H9 (cell line): Measurements from ENCODE around the gene CCDC59. TPM values are rescaled to one million over a fixed set of nuclear protein-coding genes. Genes with fewer than 3 reads are reported as not detected.

ENCODE experiments used
- DNase-seq: peaks from one replicate; pipeline ENCODE4 v3.0.0-alpha.2; 2017
- H2AFZ ChIP-seq: one replicate; pipeline ENCODE4 v1.6.1; 2013; ENCODE audit warnings: mild to moderate bottlenecking, low read length, control low read depth, moderate library complexity
- H2AK5ac ChIP-seq: 2 replicates; pipeline ENCODE4 v1.6.1; 2013; ENCODE audit warnings: low read length, control low read depth, mixed read lengths; ENCODE audit not compliant: insufficient read length
- H2BK120ac ChIP-seq: one replicate; pipeline ENCODE4 v1.6.1; 2013; ENCODE audit warnings: low read depth, mild to moderate bottlenecking, low read length, control low read depth, inconsistent platforms; ENCODE audit not compliant: poor library complexity, severe bottlenecking
- H2BK12ac ChIP-seq: 2 replicates; pipeline ENCODE4 v1.6.1; 2013; ENCODE audit warnings: low read length, control low read depth, mixed read lengths, low read depth; ENCODE audit not compliant: insufficient read length
- H2BK15ac ChIP-seq: 2 replicates; pipeline ENCODE4 v1.6.1; 2013; ENCODE audit warnings: low read depth, low read length, control low read depth
- H2BK20ac ChIP-seq: one replicate; pipeline ENCODE4 v1.6.1; 2013; ENCODE audit warnings: low read depth, mild to moderate bottlenecking, low read length, control low read depth, inconsistent platforms; ENCODE audit not compliant: poor library complexity, severe bottlenecking
- H2BK5ac ChIP-seq: 2 replicates; pipeline ENCODE4 v1.6.1; 2013; ENCODE audit warnings: low read length, control low read depth, mixed read lengths; ENCODE audit not compliant: insufficient read length
- H3K14ac ChIP-seq: 2 replicates; pipeline ENCODE4 v1.6.1; 2013; ENCODE audit warnings: low read length, control low read depth; ENCODE audit not compliant: insufficient read depth
- H3K18ac ChIP-seq: 2 replicates; pipeline ENCODE4 v1.6.1; 2013; ENCODE audit warnings: low read depth, mild to moderate bottlenecking, mixed read lengths, low read length, control low read depth; ENCODE audit not compliant: insufficient read length
- H3K23ac ChIP-seq: 2 replicates; pipeline ENCODE4 v1.6.1; 2013; ENCODE audit warnings: low read length, control low read depth, mixed read lengths, low read depth; ENCODE audit not compliant: insufficient read length
- H3K23me2 ChIP-seq: 2 replicates; pipeline ENCODE4 v1.6.1; 2013; ENCODE audit warnings: low read depth, mild to moderate bottlenecking, mixed read lengths, low read length, control low read depth; ENCODE audit not compliant: insufficient read length, poor library complexity, severe bottlenecking
- H3K27ac ChIP-seq: 2 replicates; pipeline ENCODE4 v1.5.1; 2013; ENCODE audit warnings: low read length, control low read depth, mixed read lengths, low read depth; ENCODE audit not compliant: insufficient read length
- H3K27me3 ChIP-seq: 2 replicates; pipeline ENCODE4 v1.6.1; 2013; ENCODE audit warnings: low read length, control low read depth, inconsistent platforms; ENCODE audit not compliant: insufficient read depth
- H3K4ac ChIP-seq: 2 replicates; pipeline ENCODE4 v1.6.1; 2013; ENCODE audit warnings: low read depth, mild to moderate bottlenecking, control low read depth, inconsistent platforms, low read length, moderate library complexity
- H3K4me1 ChIP-seq: 2 replicates; pipeline ENCODE4 v1.6.1; 2013; ENCODE audit warnings: low read length, control low read depth, inconsistent platforms; ENCODE audit not compliant: insufficient read depth
- H3K4me2 ChIP-seq: 2 replicates; pipeline ENCODE4 v1.6.1; 2013; ENCODE audit warnings: low read length, control low read depth, mixed read lengths; ENCODE audit not compliant: insufficient read length, insufficient read depth
- H3K56ac ChIP-seq: 2 replicates; pipeline ENCODE4 v1.6.1; 2013; ENCODE audit warnings: low read depth, mild to moderate bottlenecking, mixed read lengths, low read length, control low read depth; ENCODE audit not compliant: insufficient read length
- H3K79me1 ChIP-seq: 2 replicates; pipeline ENCODE4 v1.6.1; 2013; ENCODE audit warnings: low read depth, mild to moderate bottlenecking, moderate library complexity, low read length, control low read depth, inconsistent platforms; ENCODE audit not compliant: insufficient read depth, poor library complexity, severe bottlenecking
- H3K79me2 ChIP-seq: 2 replicates; pipeline ENCODE4 v1.6.1; 2013; ENCODE audit warnings: low read length, control low read depth, inconsistent platforms; ENCODE audit not compliant: insufficient read depth
- H3K9ac ChIP-seq: 2 replicates; pipeline ENCODE4 v1.6.1; 2013; ENCODE audit warnings: low read length, control low read depth, mixed read lengths; ENCODE audit not compliant: insufficient read length; ENCODE audit errors: extremely low read depth
- H3K9me3 ChIP-seq: one replicate; pipeline ENCODE4 v1.6.1; 2013; ENCODE audit warnings: low read depth, low read length, inconsistent platforms; ENCODE audit not compliant: control insufficient read depth
- H3T11ph ChIP-seq: one replicate; pipeline ENCODE4 v1.6.1; 2013; ENCODE audit warnings: mild to moderate bottlenecking, low read length, control low read depth, inconsistent platforms
- H4K20me1 ChIP-seq: one replicate; pipeline ENCODE4 v1.6.1; 2013; ENCODE audit not compliant: control insufficient read depth, insufficient read length, insufficient read depth
- H4K5ac ChIP-seq: 2 replicates; pipeline ENCODE4 v1.6.1; 2013; ENCODE audit warnings: low read depth, mild to moderate bottlenecking, mixed read lengths, low read length, control low read depth; ENCODE audit not compliant: insufficient read length
- H4K8ac ChIP-seq: replicated peaks from 2 replicates; pipeline ENCODE4 v1.6.1; 2013; ENCODE audit warnings: low read length, control low read depth, mixed read lengths, low read depth; ENCODE audit not compliant: insufficient read length
- H4K91ac ChIP-seq: 2 replicates; pipeline ENCODE4 v1.6.1; 2013; ENCODE audit warnings: low read depth, mild to moderate bottlenecking, moderate library complexity, mixed read lengths, low read length, control low read depth; ENCODE audit not compliant: insufficient read length
- H3K27ac Mint-ChIP-seq, 3 experiments: 2 replicates in 2 of 3; 3 replicates in 1 of 3; pipeline ENCODE4 v1.8.0; 2020 to 2021; ENCODE audit warnings: mixed read lengths in 3 of 3, mild to moderate bottlenecking in 1 of 3, moderate library complexity in 1 of 3
- H3K27me3 Mint-ChIP-seq: 2 replicates; pipeline ENCODE4 v1.8.0; 2021; ENCODE audit warnings: low read depth, mild to moderate bottlenecking, moderate library complexity, mixed read lengths
- H3K36me3 Mint-ChIP-seq, 3 experiments: 2 replicates in 2 of 3; 3 replicates in 1 of 3; pipeline ENCODE4 v1.8.0; 2020 to 2021; ENCODE audit warnings: low read depth in 3 of 3, mixed read lengths in 3 of 3; ENCODE audit not compliant: insufficient read depth in 1 of 3
- H3K4me1 Mint-ChIP-seq, 2 experiments: 2 replicates each; pipeline ENCODE4 v1.8.0; 2020; ENCODE audit warnings: mixed read lengths in 2 of 2
- H3K4me3 Mint-ChIP-seq, 2 experiments: 2 replicates in 1 of 2; 3 replicates in 1 of 2; pipeline ENCODE4 v1.8.0; 2020 to 2021; ENCODE audit warnings: mild to moderate bottlenecking in 2 of 2, mixed read lengths in 2 of 2, moderate library complexity in 1 of 2
- H3K9me3 Mint-ChIP-seq, 2 experiments: 2 replicates in 1 of 2; 3 replicates in 1 of 2; pipeline ENCODE4 v1.8.0; 2020; ENCODE audit warnings: mild to moderate bottlenecking in 2 of 2, mixed read lengths in 2 of 2, moderate library complexity in 1 of 2
- WGBS: extraction: QIAGEN DNeasy Blood & Tissue Kit; methylation state at CpG from one replicate; pipeline ENCODE4 v1.1.7; 2013; ENCODE audit warnings: missing lambda C conversion rate, low lambda C conversion rate, mixed read lengths; ENCODE audit not compliant: insufficient read length; ENCODE audit errors: extremely low coverage; 5-methylcytosine and 5-hydroxymethylcytosine counted together
- total RNA-seq: library from RNA; stranded (reverse); gene quantifications from 2 replicates; pipeline ENCODE4 v1.2.1, GENCODE V29; 2021
- TF ChIP-seq, protein P1 (sequence below): fragments of 200-600 bp; sonication (generic); conservative IDR thresholded peaks from 3 replicates; pipeline ENCODE4 v1.8.0; 2021; ENCODE audit warnings: antibody characterized with exemption, mild to moderate bottlenecking

CCDC59 gene
- total RNA-seq, 1 experiment from 2014 or later, result 62.2 TPM

DNA sequence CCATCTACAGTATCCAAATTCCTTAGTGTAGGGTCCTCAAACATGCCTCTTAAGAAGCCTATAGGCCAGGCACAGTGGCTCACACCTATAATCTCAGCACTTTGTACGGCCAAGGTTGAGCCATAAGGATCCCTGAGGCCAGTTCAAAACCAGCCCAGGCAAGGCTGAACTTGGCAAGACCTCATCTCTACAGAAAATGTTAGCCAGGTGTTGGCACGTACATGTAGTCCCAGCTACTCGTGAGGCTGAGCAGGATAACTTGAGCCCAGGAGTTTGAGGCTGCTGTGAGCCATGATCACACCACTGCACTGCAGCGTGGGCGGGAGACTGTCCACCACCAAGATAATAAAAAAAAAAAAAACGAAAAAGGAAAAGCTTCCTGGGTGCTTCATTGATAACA lies 6.8 kb downstream of the CCDC59 start:
- no peak overlapping the region for H4K5ac ChIP-seq
- H4K91ac ChIP-seq, result no peak overlapping the region
- H3K4me1 ChIP-seq, result no peaks in the 10 kb centered on the region
- H2AK5ac ChIP-seq, result no peak overlapping the region
- no peaks in the 10 kb centered on the region for H3K27me3 Mint-ChIP-seq
- no peaks in the 10 kb centered on the region for H3K79me1 ChIP-seq
- H3K79me2 ChIP-seq, result no peaks in the 10 kb centered on the region
- H3K9ac ChIP-seq, result no peak overlapping the region
- no peak overlapping the region for H3K23ac ChIP-seq
- H2BK12ac ChIP-seq, result no peak overlapping the region
- H3K9me3 ChIP-seq, result no peaks in the 10 kb centered on the region
- no peak overlapping the region for H3K4me2 ChIP-seq
- WGBS, result no CpG with 5 or more reads among the region's 6 CpGs
- H2BK15ac ChIP-seq, result no peak overlapping the region
- no peak overlapping the region for H3K27ac ChIP-seq
- H2AFZ ChIP-seq, result no peak overlapping the region
- H3K18ac ChIP-seq, result no peak overlapping the region
- H3K36me3 Mint-ChIP-seq, result peaks cover 17 to 41% (median 37%) of the 10 kb centered on the region in 3 experiments; a peak in 6 of 7 replicates
- no peak overlapping the region for H2BK120ac ChIP-seq
- H3K4ac ChIP-seq, result no peak overlapping the region
- no peaks in the 10 kb centered on the region for H3K27me3 ChIP-seq
- DNase-seq, result no peak
- no peak overlapping the region for H4K8ac ChIP-seq
- H3K27ac Mint-ChIP-seq, result no peak overlapping the region
- 0 out of 4 replicates have a peak, but pooled peaks cover 0 to 2% of the 10 kb centered on the region in 2 experiments for H3K4me1 Mint-ChIP-seq
- TF ChIP-seq, protein P1, sequence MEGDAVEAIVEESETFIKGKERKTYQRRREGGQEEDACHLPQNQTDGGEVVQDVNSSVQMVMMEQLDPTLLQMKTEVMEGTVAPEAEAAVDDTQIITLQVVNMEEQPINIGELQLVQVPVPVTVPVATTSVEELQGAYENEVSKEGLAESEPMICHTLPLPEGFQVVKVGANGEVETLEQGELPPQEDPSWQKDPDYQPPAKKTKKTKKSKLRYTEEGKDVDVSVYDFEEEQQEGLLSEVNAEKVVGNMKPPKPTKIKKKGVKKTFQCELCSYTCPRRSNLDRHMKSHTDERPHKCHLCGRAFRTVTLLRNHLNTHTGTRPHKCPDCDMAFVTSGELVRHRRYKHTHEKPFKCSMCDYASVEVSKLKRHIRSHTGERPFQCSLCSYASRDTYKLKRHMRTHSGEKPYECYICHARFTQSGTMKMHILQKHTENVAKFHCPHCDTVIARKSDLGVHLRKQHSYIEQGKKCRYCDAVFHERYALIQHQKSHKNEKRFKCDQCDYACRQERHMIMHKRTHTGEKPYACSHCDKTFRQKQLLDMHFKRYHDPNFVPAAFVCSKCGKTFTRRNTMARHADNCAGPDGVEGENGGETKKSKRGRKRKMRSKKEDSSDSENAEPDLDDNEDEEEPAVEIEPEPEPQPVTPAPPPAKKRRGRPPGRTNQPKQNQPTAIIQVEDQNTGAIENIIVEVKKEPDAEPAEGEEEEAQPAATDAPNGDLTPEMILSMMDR, result no peak
- H3K9me3 Mint-ChIP-seq, result no peaks in the 10 kb centered on the region
- no peak overlapping the region for H3K56ac ChIP-seq
- H3K4me3 Mint-ChIP-seq, result no peak overlapping the region
- H3K14ac ChIP-seq, result no peak overlapping the region
- H2BK5ac ChIP-seq, result no peak overlapping the region
- no peak overlapping the region for H3T11ph ChIP-seq
- H3K23me2 ChIP-seq, result no peaks in the 10 kb centered on the region
- H4K20me1 ChIP-seq, result no peaks in the 10 kb centered on the region
- no peak overlapping the region for H2BK20ac ChIP-seq
